SK-N-MC (cell line): ENCODE results near the gene ILF3.

ENCODE experiments used
- EZH2 ChIP-seq: fragments of 200-600 bp; sonication (generic); IDR thresholded peaks from one replicate; pipeline ENCODE4 v1.6.1; 2017; ENCODE audit warnings: antibody characterized with exemption
- FOXP2 ChIP-seq: optimal IDR thresholded peaks from 2 replicates; pipeline ENCODE3; 2011; ENCODE audit warnings: mild to moderate bottlenecking, moderate library complexity; ENCODE audit not compliant: insufficient read depth; ENCODE audit errors: extremely low read length, control extremely low read depth
- POLR2AphosphoS5 ChIP-seq: IDR thresholded peaks from 2 replicates; pipeline ENCODE4 v1.6.1; 2012; ENCODE audit warnings: mild to moderate bottlenecking, low read depth, low read length, borderline replicate concordance

- TF ChIP-seq POLR2AphosphoS5 (no peak), EZH2 (no peak), FOXP2 (no peak)
These were observed 7.5 kb upstream of the ILF3 start for GRCh38 chr19:10646456-10647159.
